B cell (primary cell): Measurements from ENCODE around the gene ZNF777.

ENCODE experiments used
- EZH2 ChIP-seq: IDR thresholded peaks from 2 replicates; pipeline ENCODE4 v1.6.1; 2012; ENCODE audit warnings: borderline replicate concordance, low read depth, mild to moderate bottlenecking, moderate library complexity, low read length; ENCODE audit not compliant: insufficient read depth, poor library complexity, severe bottlenecking
- TF ChIP-seq, protein P1 (sequence below): fragments of 200-600 bp; IDR thresholded peaks from one replicate; pipeline ENCODE4 v1.8.0; 2022; ENCODE audit warnings: antibody characterized with exemption, mild to moderate bottlenecking

DNA sequence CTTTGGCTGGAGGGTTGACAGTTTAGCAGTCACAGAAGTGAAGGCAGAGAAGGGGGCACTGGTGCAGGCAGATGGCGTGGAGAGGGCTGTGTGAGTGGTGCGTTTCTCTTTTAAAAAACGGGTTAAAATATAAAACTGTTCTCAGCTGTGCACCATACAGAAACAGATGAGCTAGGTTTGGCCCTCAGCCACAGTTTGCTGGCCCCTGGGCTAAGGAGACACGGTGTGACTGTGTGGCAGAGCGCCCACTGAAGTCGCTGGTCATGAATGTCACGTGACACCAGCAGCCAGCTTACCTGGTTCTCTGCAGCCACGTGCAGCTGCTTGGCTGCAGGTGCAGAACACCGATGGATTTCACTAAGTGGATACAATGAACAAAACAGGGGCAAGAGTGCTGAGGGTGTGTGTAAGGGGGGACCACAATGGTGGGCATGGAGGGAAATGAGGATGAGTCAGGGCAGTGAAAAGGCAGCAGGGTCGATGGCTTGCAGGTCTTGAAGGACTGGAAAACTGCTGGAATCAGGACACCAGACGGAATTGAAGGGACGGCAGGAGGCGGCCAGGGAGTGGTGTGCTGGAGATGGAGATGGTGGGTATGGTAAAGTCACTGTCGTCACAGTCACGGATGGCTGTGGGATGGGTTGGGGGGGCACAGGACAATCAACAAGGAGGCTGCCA, 29.4 kb upstream of the ZNF777 start:
- TF ChIP-seq, protein P1, sequence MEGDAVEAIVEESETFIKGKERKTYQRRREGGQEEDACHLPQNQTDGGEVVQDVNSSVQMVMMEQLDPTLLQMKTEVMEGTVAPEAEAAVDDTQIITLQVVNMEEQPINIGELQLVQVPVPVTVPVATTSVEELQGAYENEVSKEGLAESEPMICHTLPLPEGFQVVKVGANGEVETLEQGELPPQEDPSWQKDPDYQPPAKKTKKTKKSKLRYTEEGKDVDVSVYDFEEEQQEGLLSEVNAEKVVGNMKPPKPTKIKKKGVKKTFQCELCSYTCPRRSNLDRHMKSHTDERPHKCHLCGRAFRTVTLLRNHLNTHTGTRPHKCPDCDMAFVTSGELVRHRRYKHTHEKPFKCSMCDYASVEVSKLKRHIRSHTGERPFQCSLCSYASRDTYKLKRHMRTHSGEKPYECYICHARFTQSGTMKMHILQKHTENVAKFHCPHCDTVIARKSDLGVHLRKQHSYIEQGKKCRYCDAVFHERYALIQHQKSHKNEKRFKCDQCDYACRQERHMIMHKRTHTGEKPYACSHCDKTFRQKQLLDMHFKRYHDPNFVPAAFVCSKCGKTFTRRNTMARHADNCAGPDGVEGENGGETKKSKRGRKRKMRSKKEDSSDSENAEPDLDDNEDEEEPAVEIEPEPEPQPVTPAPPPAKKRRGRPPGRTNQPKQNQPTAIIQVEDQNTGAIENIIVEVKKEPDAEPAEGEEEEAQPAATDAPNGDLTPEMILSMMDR: no peak
- no peak for TF ChIP-seq EZH2
